HG03064 (cell line): ENCODE results near the gene CLMN.

Experiments used
- ATAC-seq: cut with Tn5 transposase; IDR thresholded peaks from one replicate; pipeline ENCODE4 v1.9.1; 2021; ENCODE audit warnings: low read depth; ENCODE audit not compliant: unreplicated experiment

Gene CLMN

GRCh38 chr14:95264271-95264973 lies 55.3 kb downstream of the CLMN start:
- ATAC-seq = no peak

- no peak for ATAC-seq
These were observed 56.0 kb downstream of the CLMN start for GRCh38 chr14:95263527-95264231.

GRCh38 chr14:95262511-95262891 lies 57.2 kb downstream of the CLMN start:
- no peak for ATAC-seq

GRCh38 chr14:95261616-95262510 lies 57.8 kb downstream of the CLMN start:
- no peak for ATAC-seq

- ATAC-seq = no peak
These were observed 59.0 kb downstream of the CLMN start for GRCh38 chr14:95260537-95261361.

- ATAC-seq = no peak
These were observed 60.7 kb downstream of the CLMN start for GRCh38 chr14:95258754-95259593.

GRCh38 chr14:95258156-95258555 lies 61.6 kb downstream of the CLMN start:
- ATAC-seq = no peak

- no peak for ATAC-seq
These were observed 62.2 kb downstream of the CLMN start for GRCh38 chr14:95257521-95257920.

- no peak for ATAC-seq
These were observed 63.0 kb downstream of the CLMN start for GRCh38 chr14:95256776-95257060.

GRCh38 chr14:95256002-95256775 lies 63.5 kb downstream of the CLMN start:
- ATAC-seq = no peak

- ATAC-seq = no peak
These were observed 64.2 kb downstream of the CLMN start for GRCh38 chr14:95255487-95255886.

- ATAC-seq = no peak
These were observed 64.7 kb downstream of the CLMN start for GRCh38 chr14:95255013-95255412.

GRCh38 chr14:95254288-95254687 lies 65.4 kb downstream of the CLMN start:
- no peak for ATAC-seq

GRCh38 chr14:95253039-95253630 lies 66.6 kb downstream of the CLMN start:
- no peak for ATAC-seq

GRCh38 chr14:95252219-95252618 lies 67.5 kb downstream of the CLMN start:
- ATAC-seq = no peak

- ATAC-seq = no peak
These were observed 68.8 kb downstream of the CLMN start for GRCh38 chr14:95250936-95251335.

- ATAC-seq = no peak
These were observed 69.5 kb downstream of the CLMN start for GRCh38 chr14:95250140-95250769.

- no peak for ATAC-seq
These were observed 71.3 kb downstream of the CLMN start for GRCh38 chr14:95248432-95248831.
